ENCODE measurements around the gene CDH4. TPM values are rescaled to one million over a fixed set of nuclear protein-coding genes. Genes with fewer than 3 reads are reported as not detected.

The CDH4 gene
- total and polyA plus RNA-seq, 2 of the 13 experiments (the other 11 are each of a cell fraction or from before 2014, with no cell fraction given) = not detected

DNA sequence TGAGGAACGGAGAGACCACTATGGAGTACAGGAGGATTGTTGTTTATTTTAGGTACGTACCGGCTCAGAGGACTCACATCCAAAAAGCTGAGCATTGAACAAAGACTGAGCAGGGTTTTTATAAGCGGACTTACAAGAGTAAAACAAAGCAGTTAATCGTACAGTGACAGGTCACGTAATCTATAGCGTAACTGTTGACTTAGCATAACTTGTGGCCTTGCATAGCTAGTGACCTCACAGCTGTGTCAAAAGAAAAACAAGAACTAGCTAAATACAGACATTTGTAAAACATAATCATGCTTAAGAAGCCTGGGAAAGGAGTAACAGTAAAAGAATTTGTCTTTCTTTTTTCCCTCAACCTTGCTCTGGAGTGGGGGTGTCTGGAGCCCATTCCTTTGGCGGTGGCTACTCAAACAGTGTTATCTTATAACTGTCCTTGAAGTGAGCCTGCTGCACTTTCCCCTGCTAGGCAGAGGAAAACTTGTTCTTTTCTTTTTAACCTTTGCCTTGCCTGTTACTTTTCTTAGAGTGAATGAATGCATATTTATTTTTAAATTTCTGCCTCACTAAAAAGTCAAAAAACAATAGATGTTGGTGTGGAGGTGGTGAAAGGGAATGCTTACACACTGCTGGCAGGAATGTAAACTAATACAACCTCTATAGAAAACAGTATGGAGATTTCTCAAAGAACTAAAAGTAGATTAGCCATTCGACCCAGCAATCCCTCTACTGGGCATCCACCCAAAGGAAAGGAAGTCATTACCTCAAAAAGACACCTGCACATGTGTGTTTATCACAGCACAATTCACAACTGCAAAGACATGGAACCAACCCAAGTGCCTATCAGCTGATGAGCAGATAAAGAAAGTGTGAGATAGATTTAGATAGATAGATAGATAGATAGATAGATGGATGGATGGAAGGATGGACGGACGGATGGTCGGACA, 704.6 kb downstream of the CDH4 start:
- H3K27ac ChIP-seq (ENCODE audit: extremely low read length, insufficient read depth, low read length) = no peak overlapping the region
- FAIRE-seq (peak; percentile 55), DNase-seq (ENCODE audit: low spot score) (peak; percentile 74), ATAC-seq (peak; percentile 21; the same call in 2 of the 3 replicates)
- peaks cover 23% of the 10 kb centered on the region for H3K4me1 ChIP-seq (ENCODE audit: insufficient read depth, low read length)
- WGBS (ENCODE audit: low lambda C conversion rate) = 20% methylated on average over 12 of the region's 12 CpGs
- peak overlapping the region in 1 of 3 experiments; percentile 4; a peak in 1 of 6 replicates for H3K4me3 ChIP-seq (replicated peaks in 1 of 3; ENCODE audit: insufficient read depth in 1 of 3, low read depth in 2 of 3, low read length in 3 of 3)
- no peaks in the 10 kb centered on the region for H3K36me3 ChIP-seq (replicated peaks in 1 of 2; ENCODE audit: control insufficient read depth in 1 of 2, insufficient read depth in 2 of 2, low read length in 2 of 2)
- H3K27me3 ChIP-seq (ENCODE audit: control insufficient read depth in 1 of 2, insufficient read depth in 2 of 2, low read length in 2 of 2) = no peaks in the 10 kb centered on the region
- peaks cover 3% of the 10 kb centered on the region; the same call in 1 of the 2 replicates for H4K20me1 ChIP-seq (ENCODE audit: insufficient read depth, low read length)
- BruUV-seq (replicated peaks) = no TSS peak
- H3K9me3 ChIP-seq (ENCODE audit: low read length) = no peaks in the 10 kb centered on the region
- H3K79me2 ChIP-seq (ENCODE audit: insufficient read depth, low read length) = no peaks in the 10 kb centered on the region
- intact Hi-C loops (cut with micrococcal nuclease; ENCODE audit: unreplicated experiment) = no loop called here
- peak overlapping the region; percentile 34 for H3K4me2 ChIP-seq (ENCODE audit: low read depth, low read length)
- POLR2A ChIA-PET = no interaction called here
- CTCF ChIA-PET (ENCODE audit: low intra/inter-chr PET ratio, low total read pairs) = no interaction called here
- no peak overlapping the region; the same call in 1 of the 2 replicates for H3K9ac ChIP-seq (ENCODE audit: insufficient read depth, low read depth, low read length)
- in situ Hi-C loops (cut with HindIII; ENCODE audit: extremely low pct_ligation_motif_present, low pct_unique_long_range_greater_than_20kb) = no loop called here
- H2AFZ ChIP-seq (ENCODE audit: low read length) = no peak overlapping the region
- TF ChIP-seq FIP1L1 (IDR thresholded peaks at IDR 0.05; ENCODE audit: borderline replicate concordance, insufficient read depth, low read depth, low read length) = no peak
- TF ChIP-seq TRIM24 (CRISPR knock-in tag; IDR thresholded peaks at IDR 0.05) = no peak
- no peak for TF ChIP-seq ZNF841 (CRISPR knock-in tag; IDR thresholded peaks at IDR 0.05; ENCODE audit: borderline replicate concordance)
- TF ChIP-seq SOX13 (IDR thresholded peaks at IDR 0.05) = no peak
- TF ChIP-seq SOX13 (CRISPR knock-in tag; conservative IDR thresholded peaks at IDR 0.05 in 1 of 2, IDR thresholded peaks at IDR 0.05 in 1 of 2) = peak in 1 of 2 experiments; percentile 54; a peak in 1 of 4 replicates
- TF ChIP-seq ZNF326 (CRISPR knock-in tag; IDR thresholded peaks at IDR 0.05; ENCODE audit: borderline replicate concordance) = no peak
- no peak for TF ChIP-seq ZNF614 (CRISPR knock-in tag; IDR thresholded peaks at IDR 0.05; ENCODE audit: borderline replicate concordance)
- TF ChIP-seq ZFY (CRISPR knock-in tag; IDR thresholded peaks at IDR 0.05) = no peak
- TF ChIP-seq MIER3 (CRISPR knock-in tag; IDR thresholded peaks at IDR 0.05; ENCODE audit: borderline replicate concordance) = no peak
- TF ChIP-seq PHF8 (CRISPR knock-in tag; IDR thresholded peaks at IDR 0.05) = no peak
- TF ChIP-seq GATAD2A (CRISPR knock-in tag; IDR thresholded peaks at IDR 0.05) = peak; percentile 26; the same call in 1 of the 2 replicates
- TF ChIP-seq SAP130 (CRISPR knock-in tag; IDR thresholded peaks at IDR 0.05; ENCODE audit: low read depth) = peak; percentile 71
- TF ChIP-seq PPARG (CRISPR knock-in tag; conservative IDR thresholded peaks at IDR 0.05) = peak; percentile 73; the same call in 1 of the 2 replicates
- TF ChIP-seq KAT8 (CRISPR knock-in tag; IDR thresholded peaks at IDR 0.05) = no peak
- TF ChIP-seq ZSCAN29 (CRISPR knock-in tag; conservative IDR thresholded peaks at IDR 0.05) = no peak
- TF ChIP-seq ZNF672 (CRISPR knock-in tag; IDR thresholded peaks at IDR 0.05) = no peak
- TF ChIP-seq NFYB (CRISPR knock-in tag; IDR thresholded peaks at IDR 0.05) = no peak
- TF ChIP-seq ARHGAP35 (CRISPR knock-in tag; IDR thresholded peaks at IDR 0.05; ENCODE audit: borderline replicate concordance) = no peak
- TF ChIP-seq, protein P1, sequence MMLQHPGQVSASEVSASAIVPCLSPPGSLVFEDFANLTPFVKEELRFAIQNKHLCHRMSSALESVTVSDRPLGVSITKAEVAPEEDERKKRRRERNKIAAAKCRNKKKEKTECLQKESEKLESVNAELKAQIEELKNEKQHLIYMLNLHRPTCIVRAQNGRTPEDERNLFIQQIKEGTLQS (CRISPR knock-in tag; IDR thresholded peaks at IDR 0.05) = no peak
- TF ChIP-seq FLYWCH1 (CRISPR knock-in tag; IDR thresholded peaks at IDR 0.05) = no peak
- no peak for TF ChIP-seq TP53 (CRISPR knock-in tag; conservative IDR thresholded peaks at IDR 0.05)
- TF ChIP-seq ZNF292 (CRISPR knock-in tag; IDR thresholded peaks at IDR 0.05; ENCODE audit: borderline replicate concordance, low read depth) = no peak
- TF ChIP-seq, protein P2, sequence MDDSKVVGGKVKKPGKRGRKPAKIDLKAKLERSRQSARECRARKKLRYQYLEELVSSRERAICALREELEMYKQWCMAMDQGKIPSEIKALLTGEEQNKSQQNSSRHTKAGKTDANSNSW (CRISPR knock-in tag; IDR thresholded peaks at IDR 0.05; ENCODE audit: borderline replicate concordance) = no peak
- no peak for TF ChIP-seq ZNF30 (CRISPR knock-in tag; IDR thresholded peaks at IDR 0.05)
- TF ChIP-seq SRF (IDR thresholded peaks at IDR 0.05; ENCODE audit: low read depth, low read length) = no peak
- no peak for TF ChIP-seq ZMYM3 (CRISPR knock-in tag; IDR thresholded peaks at IDR 0.05)
- no peak for TF ChIP-seq ZFP36L1 (CRISPR knock-in tag; IDR thresholded peaks at IDR 0.05)
- TF ChIP-seq MIXL1 (CRISPR knock-in tag; IDR thresholded peaks at IDR 0.05) = peak; percentile 28; the same call in 1 of the 2 replicates

All from HepG2 (cell line).